Endothelial cell of umbilical vein (primary cell): Measurements from ENCODE around the gene CUX1. TPM values are rescaled to one million over a fixed set of nuclear protein-coding genes. Genes with fewer than 3 reads are reported as not detected.

ENCODE experiments used
- BruUV-seq: library from RNA; stranded (reverse); fragments of 400-500 nt; replicated peaks from 2 replicates; lab custom pipeline; 2021; lab: Mats Ljungman, UMichigan
- CTCF ChIA-PET: fragments of 300-600, 350-600 bp; sonication (Branson Sonifier 250); formaldehyde crosslinking; loops from one replicate; lab custom pipeline; 2021; ENCODE audit warnings: antibody characterized with exemption, inconsistent platforms; lab: Charles Lee
- POLR2A ChIA-PET: fragments of 300-600, 350-600 bp; sonication (Branson Sonifier 250); formaldehyde crosslinking; loops from one replicate; lab custom pipeline; 2021; ENCODE audit warnings: antibody characterized with exemption, inconsistent platforms; lab: Charles Lee
- DNase-seq: peaks from one replicate; pipeline ENCODE4 v3.0.0-alpha.2; 2011; ENCODE audit warnings: low read depth, low spot score
- FAIRE-seq: peaks from 2 replicates; lab custom pipeline; 2011; peaks lifted over from hg19 to GRCh38; lab: Jason Lieb, UNC
- H2AFZ ChIP-seq: 2 replicates; pipeline ENCODE4 v1.6.0; 2012; ENCODE audit warnings: low read depth, low read length, control low read depth, inconsistent platforms
- H3K27ac ChIP-seq: 2 replicates; pipeline ENCODE4 v1.5.1; 2011; ENCODE audit warnings: low read depth, mild to moderate bottlenecking, control low read depth, low read length, moderate library complexity; ENCODE audit not compliant: insufficient read depth
- H3K27me3 ChIP-seq, 2 experiments: 2 replicates each; pipeline versions ENCODE4 v1.6.0 to v1.6.1; 2011; ENCODE audit warnings: low read length in 2 of 2, mixed read lengths in 1 of 2; ENCODE audit not compliant: control insufficient read depth in 2 of 2, insufficient read depth in 2 of 2
- H3K36me3 ChIP-seq, 2 experiments: 2 replicates in 1 of 2; 3 replicates in 1 of 2; pipeline ENCODE4 v1.5.1; 2011; ENCODE audit warnings: low read length in 2 of 2, mild to moderate bottlenecking in 1 of 2, moderate library complexity in 1 of 2; ENCODE audit not compliant: control insufficient read depth in 2 of 2, insufficient read depth in 2 of 2; ENCODE audit errors: extremely low read depth in 1 of 2
- H3K4me1 ChIP-seq: 3 replicates; pipeline ENCODE4 v1.5.1; 2011; ENCODE audit warnings: mild to moderate bottlenecking, low read length; ENCODE audit not compliant: control insufficient read depth, insufficient read depth; ENCODE audit errors: extremely low read depth
- H3K4me2 ChIP-seq: 2 replicates; pipeline ENCODE4 v1.6.1; 2011; ENCODE audit warnings: low read length, control low read depth, mixed read lengths; ENCODE audit not compliant: insufficient read depth
- H3K4me3 ChIP-seq, 3 experiments: fragments of 200-600 bp in 1 of 3; sonication (generic), shearing (Covaris generic) in 1 of 3; replicated peaks in 1 of 3; 2 replicates each; pipeline ENCODE4 v1.5.1; 2011 to 2016; ENCODE audit warnings: control low read depth in 3 of 3, low read length in 3 of 3, mild to moderate bottlenecking in 2 of 3, inconsistent platforms in 1 of 3, low read depth in 1 of 3, moderate library complexity in 1 of 3; ENCODE audit not compliant: insufficient read depth in 1 of 3
- H3K79me2 ChIP-seq: 2 replicates; pipeline ENCODE4 v1.6.0; 2012; ENCODE audit warnings: low read length, inconsistent platforms; ENCODE audit not compliant: control insufficient read depth, insufficient read depth
- H3K9ac ChIP-seq: replicated peaks from 2 replicates; pipeline ENCODE3; 2011; ENCODE audit warnings: low read length, control low read depth; ENCODE audit not compliant: insufficient read depth; ENCODE audit errors: extremely low read depth
- H3K9me1 ChIP-seq: replicated peaks from 3 replicates; pipeline ENCODE4 v1.6.0; 2011; ENCODE audit warnings: mild to moderate bottlenecking, low read length; ENCODE audit not compliant: control insufficient read depth, insufficient read depth; ENCODE audit errors: extremely low read depth
- H3K9me3 ChIP-seq: replicated peaks from 2 replicates; pipeline ENCODE4 v1.5.1; 2012; ENCODE audit warnings: low read length, inconsistent platforms; ENCODE audit not compliant: control insufficient read depth, insufficient read depth
- H4K20me1 ChIP-seq: replicated peaks from 2 replicates; pipeline ENCODE3; 2011; ENCODE audit warnings: mild to moderate bottlenecking, low read length; ENCODE audit not compliant: control insufficient read depth, insufficient read depth; ENCODE audit errors: extremely low read depth
- EZH2 ChIP-seq: IDR thresholded peaks from 2 replicates; pipeline ENCODE4 v1.6.1; 2012; ENCODE audit warnings: borderline replicate concordance, low read depth, mild to moderate bottlenecking, moderate library complexity, low read length, inconsistent platforms; ENCODE audit not compliant: severe bottlenecking
- FOS ChIP-seq: IDR thresholded peaks from 2 replicates; pipeline ENCODE4 v1.6.1; 2011; ENCODE audit warnings: mild to moderate bottlenecking, low read length, moderate library complexity, borderline replicate concordance; ENCODE audit not compliant: insufficient read depth
- GATA2 ChIP-seq: IDR thresholded peaks from 2 replicates; pipeline ENCODE4 v1.7.0; 2011; ENCODE audit warnings: low read depth, mild to moderate bottlenecking, moderate library complexity, mixed read lengths, low read length; ENCODE audit not compliant: insufficient read length, insufficient read depth
- JUN ChIP-seq: IDR thresholded peaks from 2 replicates; pipeline ENCODE4 v1.6.1; 2011; ENCODE audit warnings: borderline replicate concordance, low read depth; ENCODE audit not compliant: insufficient read length, insufficient read depth
- MYC ChIP-seq: IDR thresholded peaks from one replicate; pipeline ENCODE4 v1.6.1; 2011; ENCODE audit warnings: mild to moderate bottlenecking, low read depth, low read length
- POLR2A ChIP-seq: IDR thresholded peaks from 2 replicates; pipeline ENCODE4 v1.6.1; 2012; ENCODE audit warnings: low read depth, mild to moderate bottlenecking, control low read depth, low read length
- POLR2AphosphoS5 ChIP-seq: IDR thresholded peaks from 2 replicates; pipeline ENCODE4 v1.6.1; 2012; ENCODE audit warnings: low read depth, mild to moderate bottlenecking, control low read depth, low read length, moderate library complexity; ENCODE audit not compliant: insufficient read depth
- dilution Hi-C: fragments of 300-500 bp; cut with MboI; formaldehyde crosslinking; loops from one replicate; pipeline ENCODE4 v1.15.0; 2019; ENCODE audit warnings: low sequenced_read_pairs; ENCODE audit not compliant: extremely low pct_ligation_motif_present
- intact Hi-C: fragments of 100-400 bp; cut with micrococcal nuclease; formaldehyde crosslinking; loops from one replicate; pipeline ENCODE4 v1.10.0; 2022
- polyA plus RNA-seq, 4 experiments: library from polyadenylated mRNA; depleted of rRNA in 3 of 4; stranded (reverse) in 3 of 4; unstranded in 1 of 4; fragments of >200 nt; gene quantifications; 2 replicates each; pipeline versions ENCODE4 v1.2.1 to v1.2.3, GENCODE V29; 2011 to 2012; ENCODE audit warnings: missing spikeins in 1 of 4
- total RNA-seq: library from RNA; stranded (reverse); gene quantifications from 2 replicates; pipeline ENCODE4 v1.2.3, GENCODE V29; 2021
- TF ChIP-seq, protein P1 (sequence below), 2 donors: IDR thresholded peaks; 1 replicate in 1 of 2; 2 replicates in 1 of 2; pipeline ENCODE4 v1.5.1; 2011; ENCODE audit warnings: low read length in 2 of 2, mild to moderate bottlenecking in 2 of 2, moderate library complexity in 2 of 2, control low read depth in 1 of 2, inconsistent platforms in 1 of 2, low read depth in 1 of 2; ENCODE audit not compliant: insufficient read depth in 1 of 2; ENCODE audit errors: extremely low read depth in 1 of 2
- TF ChIP-seq, protein P2 (sequence below): IDR thresholded peaks from 2 replicates; pipeline ENCODE4 v1.6.1; 2011; ENCODE audit not compliant: insufficient read depth, insufficient read length

Gene CUX1
- total and polyA plus RNA-seq, 2 donors (not counting 3 experiments of a cell fraction or from before 2014, with no cell fraction given), result 13.8 to 49.8 TPM

DNA sequence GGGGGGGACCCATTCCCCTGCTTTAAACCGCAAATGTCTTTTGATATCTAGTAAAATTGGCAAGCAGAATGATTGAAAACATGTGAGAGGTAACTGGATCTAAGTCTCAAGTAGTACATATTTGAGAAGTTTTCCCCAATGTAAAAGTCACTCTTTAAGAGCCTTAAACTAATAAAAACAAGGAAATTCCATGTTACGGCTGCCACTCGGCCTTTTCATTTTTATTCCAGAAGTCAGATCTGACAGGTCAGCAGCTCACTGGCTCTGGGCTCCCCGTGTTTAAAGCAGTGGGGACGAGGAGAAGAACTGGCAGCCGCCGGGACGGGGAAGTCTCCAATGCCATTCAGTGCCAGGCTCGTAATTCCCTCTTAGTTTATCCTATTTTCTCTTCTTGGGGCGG lies 80.7 kb downstream of the CUX1 start:
- POLR2A ChIA-PET, result interaction anchor here (0.6 to 0.7 kb wide), 2 partner anchors 55 to 63 kb away, joined by 5 to 7 read pairs; no protein-coding TSS in a partner anchor
- Histone ChIP-seq H3K9me3 (no peaks in the 10 kb centered on the region), H2AFZ (no peak overlapping the region), H3K4me2 (no peak overlapping the region), H3K79me2 (peaks cover 2% of the 10 kb centered on the region), H3K4me1 (peaks cover 12% of the 10 kb centered on the region), H3K36me3 (no peaks in the 10 kb centered on the region), H4K20me1 (peaks cover 2% of the 10 kb centered on the region), H3K4me3 (no peak overlapping the region), H3K27me3 (no peaks in the 10 kb centered on the region), H3K9me1 (no peaks in the 10 kb centered on the region), H3K27ac (no peak overlapping the region), H3K9ac (no peak overlapping the region)
- peak; percentile 50 for DNase-seq
- intact Hi-C loops, result no loop called here
- no TSS peak for BruUV-seq
- CTCF ChIA-PET, result interaction anchor here (1.3 kb wide), 1 partner anchor 107 kb away, joined by 3 read pairs; no protein-coding TSS in a partner anchor
- TF ChIP-seq POLR2AphosphoS5 (no peak), POLR2A (no peak)
- dilution Hi-C loops, result no loop called here
- no peak for FAIRE-seq

DNA sequence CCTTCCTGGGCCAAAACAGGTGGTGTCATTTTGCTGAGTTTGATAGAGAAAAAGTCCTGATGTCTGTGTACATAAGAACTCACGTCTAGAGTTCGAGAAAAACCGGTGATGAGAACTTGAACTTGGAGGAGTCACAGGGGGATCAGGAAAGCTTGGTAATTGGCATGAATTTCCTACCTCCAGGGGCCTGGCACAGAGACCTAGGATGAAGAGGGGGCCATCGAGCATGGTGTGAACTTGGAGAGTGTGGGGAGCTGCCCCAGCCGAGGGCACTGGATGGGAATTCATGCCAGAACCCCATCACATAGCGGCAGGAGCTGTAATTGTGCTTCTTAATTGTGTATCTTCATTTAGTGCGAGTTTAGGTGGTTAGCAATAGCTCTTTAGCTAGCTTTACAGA lies 82.2 kb downstream of the CUX1 start:
- H4K20me1 ChIP-seq, result no peaks in the 10 kb centered on the region
- no peak overlapping the region for H3K4me2 ChIP-seq
- H3K4me1 ChIP-seq, result peaks cover 12% of the 10 kb centered on the region
- FAIRE-seq (no peak), DNase-seq (no peak)
- no peak overlapping the region for H3K4me3 ChIP-seq
- BruUV-seq, result no TSS peak
- intact Hi-C loops (no loop called here), dilution Hi-C loops (no loop called here)
- peaks cover 2% of the 10 kb centered on the region for H3K79me2 ChIP-seq
- H3K36me3 ChIP-seq, result no peaks in the 10 kb centered on the region
- no peaks in the 10 kb centered on the region for H3K9me3 ChIP-seq
- ChIA-PET POLR2A (no interaction called here), CTCF (interaction anchor here (1.6 kb wide), 1 partner anchor 19 kb away, joined by 4 read pairs; no protein-coding TSS in a partner anchor)
- H3K27me3 ChIP-seq, result no peaks in the 10 kb centered on the region
- H3K9ac ChIP-seq, result no peak overlapping the region
- TF ChIP-seq POLR2A (no peak), FOS (no peak), MYC (no peak), GATA2 (no peak), POLR2AphosphoS5 (no peak), EZH2 (no peak), JUN (no peak)
- TF ChIP-seq, protein P1, sequence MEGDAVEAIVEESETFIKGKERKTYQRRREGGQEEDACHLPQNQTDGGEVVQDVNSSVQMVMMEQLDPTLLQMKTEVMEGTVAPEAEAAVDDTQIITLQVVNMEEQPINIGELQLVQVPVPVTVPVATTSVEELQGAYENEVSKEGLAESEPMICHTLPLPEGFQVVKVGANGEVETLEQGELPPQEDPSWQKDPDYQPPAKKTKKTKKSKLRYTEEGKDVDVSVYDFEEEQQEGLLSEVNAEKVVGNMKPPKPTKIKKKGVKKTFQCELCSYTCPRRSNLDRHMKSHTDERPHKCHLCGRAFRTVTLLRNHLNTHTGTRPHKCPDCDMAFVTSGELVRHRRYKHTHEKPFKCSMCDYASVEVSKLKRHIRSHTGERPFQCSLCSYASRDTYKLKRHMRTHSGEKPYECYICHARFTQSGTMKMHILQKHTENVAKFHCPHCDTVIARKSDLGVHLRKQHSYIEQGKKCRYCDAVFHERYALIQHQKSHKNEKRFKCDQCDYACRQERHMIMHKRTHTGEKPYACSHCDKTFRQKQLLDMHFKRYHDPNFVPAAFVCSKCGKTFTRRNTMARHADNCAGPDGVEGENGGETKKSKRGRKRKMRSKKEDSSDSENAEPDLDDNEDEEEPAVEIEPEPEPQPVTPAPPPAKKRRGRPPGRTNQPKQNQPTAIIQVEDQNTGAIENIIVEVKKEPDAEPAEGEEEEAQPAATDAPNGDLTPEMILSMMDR (IDR thresholded peaks at IDR 0.05; ENCODE audit: extremely low read depth in 1 of 2, insufficient read depth in 1 of 2, low read depth in 1 of 2, low read length in 2 of 2), result no peak
- TF ChIP-seq, protein P2, sequence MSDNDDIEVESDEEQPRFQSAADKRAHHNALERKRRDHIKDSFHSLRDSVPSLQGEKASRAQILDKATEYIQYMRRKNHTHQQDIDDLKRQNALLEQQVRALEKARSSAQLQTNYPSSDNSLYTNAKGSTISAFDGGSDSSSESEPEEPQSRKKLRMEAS, result no peak
- H2AFZ ChIP-seq, result no peak overlapping the region
- no peak overlapping the region for H3K27ac ChIP-seq
- no peaks in the 10 kb centered on the region for H3K9me1 ChIP-seq
